HG03342 (cell line): Measurements from ENCODE around the gene DIP2C.
"Not testable (repeated sequence)": the region's sequence is repeated elsewhere in the genome, so short reads cannot be mapped to it uniquely, and the experiment has no call there.

Experiments used
- ATAC-seq: cut with Tn5 transposase; IDR thresholded peaks from one replicate; pipeline ENCODE4 v1.9.1; 2021; ENCODE audit warnings: mild to moderate bottlenecking, moderate library complexity; ENCODE audit not compliant: unreplicated experiment

Gene DIP2C

DNA sequence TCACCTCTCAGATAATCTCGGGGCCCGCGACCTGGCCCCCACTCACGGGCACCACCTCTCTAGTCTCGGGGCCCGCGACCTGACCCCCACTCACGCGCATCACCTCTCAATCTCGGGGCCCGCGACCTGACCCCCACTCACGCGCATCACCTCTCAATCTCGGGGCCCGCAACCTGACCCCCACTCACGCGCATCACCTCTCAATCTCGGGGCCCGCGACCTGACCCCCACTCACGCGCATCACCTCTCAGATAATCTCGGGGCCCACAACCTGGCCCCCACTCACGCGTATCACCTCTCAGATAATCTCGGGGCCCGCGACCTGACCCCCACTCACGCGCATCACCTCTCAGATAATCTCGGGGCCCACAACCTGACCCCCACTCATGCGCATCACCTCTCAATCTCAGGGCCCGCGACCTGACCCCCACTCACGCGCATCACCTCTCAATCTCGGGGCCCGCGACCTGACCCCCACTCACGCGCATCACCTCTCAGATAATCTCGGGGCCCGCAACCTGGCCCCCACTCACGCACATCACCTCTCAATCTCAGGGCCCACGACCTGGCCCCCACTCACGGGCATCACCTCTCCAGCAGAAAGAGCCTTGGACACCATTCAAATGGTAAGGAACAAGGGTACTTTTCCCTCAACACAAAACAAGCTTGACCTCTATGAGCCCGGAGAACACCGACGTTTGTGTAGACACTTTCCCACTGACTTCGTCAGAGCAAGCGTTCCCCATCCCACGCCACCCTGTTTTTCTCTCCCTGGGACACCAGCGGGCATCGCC, 104.8 kb downstream of the DIP2C start:
- not testable (repeated sequence) for ATAC-seq

DNA sequence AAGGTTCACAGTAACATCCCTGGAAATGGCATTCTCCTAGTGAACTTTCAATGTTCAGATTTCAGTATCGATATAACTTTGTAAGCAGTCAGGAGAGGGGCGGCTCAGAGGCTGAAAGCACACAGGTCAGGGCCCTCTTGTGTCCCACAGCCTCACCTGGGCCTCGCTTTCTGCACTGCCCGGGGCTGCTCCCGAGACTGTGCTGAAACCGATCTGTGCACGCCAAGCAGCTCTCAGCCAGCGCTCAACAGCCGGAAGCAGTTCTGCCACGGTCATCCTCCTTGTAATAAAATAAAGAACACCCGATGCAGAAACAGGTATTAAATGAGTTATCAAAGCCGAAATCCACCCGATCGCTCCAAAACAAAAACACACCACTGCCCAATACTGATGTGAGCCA, 106.0 kb downstream of the DIP2C start:
- ATAC-seq, result no peak

DNA sequence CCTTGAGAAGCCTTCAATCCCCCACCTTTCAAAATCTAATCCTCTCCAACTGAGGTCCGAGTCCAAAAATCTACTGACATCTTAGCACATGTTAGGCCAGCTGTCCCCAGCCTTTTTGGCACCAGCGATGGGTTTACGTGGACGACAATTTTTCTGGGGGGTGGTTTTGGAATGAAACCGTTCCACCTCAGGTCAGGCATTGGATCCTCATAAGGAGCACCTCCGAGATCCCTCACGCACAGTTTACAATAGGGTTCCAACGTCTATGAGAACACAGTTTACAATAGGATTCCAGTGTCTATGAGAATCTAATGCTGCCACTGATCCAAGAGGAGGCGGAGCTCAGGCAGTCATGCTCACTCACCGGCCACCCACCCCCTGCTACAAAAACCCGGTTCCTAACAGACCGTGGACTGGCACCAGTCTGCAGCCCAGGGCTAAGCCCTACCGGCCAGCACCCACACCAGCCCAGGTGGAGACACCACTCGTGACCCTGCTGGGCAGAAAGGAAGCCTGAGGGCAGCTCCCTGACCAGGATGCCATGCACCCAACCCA, 107.6 kb downstream of the DIP2C start:
- no peak for ATAC-seq

DNA sequence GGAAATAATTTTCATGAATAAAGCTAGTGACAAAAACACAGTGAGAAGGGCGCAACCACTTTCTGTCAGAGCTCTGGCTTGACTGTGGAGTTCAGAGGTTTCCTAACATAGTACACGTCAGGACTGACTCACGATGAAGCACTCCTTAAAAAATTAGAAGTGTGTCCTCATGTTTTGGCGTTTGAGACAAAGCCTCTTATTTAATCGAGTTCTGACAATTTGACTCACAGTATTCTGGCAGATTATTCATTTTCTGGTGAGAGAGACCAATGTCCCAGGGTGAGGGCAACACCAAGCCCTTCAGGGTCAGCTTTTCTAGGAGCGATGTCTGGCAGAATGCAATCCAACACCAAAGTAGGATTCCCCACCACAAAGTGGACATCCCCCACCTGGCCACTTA, 108.7 kb downstream of the DIP2C start:
- no peak for ATAC-seq

DNA sequence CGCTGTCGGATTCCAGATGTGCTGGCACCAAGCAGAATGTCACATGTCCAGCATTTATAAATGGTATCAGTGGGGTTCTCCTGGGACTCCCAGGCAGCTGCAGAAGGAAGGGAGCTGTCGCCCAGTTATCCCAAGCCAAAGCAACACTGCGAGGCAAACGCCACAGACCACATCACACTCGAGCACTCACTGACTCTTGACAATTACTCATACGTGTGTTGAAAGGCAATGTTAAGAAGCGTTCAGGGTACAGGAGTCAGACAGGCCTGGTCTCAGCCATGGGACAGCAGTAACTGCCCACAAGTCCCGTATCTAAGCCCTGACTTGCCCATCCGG, 113.4 kb downstream of the DIP2C start:
- ATAC-seq, result no peak

DNA sequence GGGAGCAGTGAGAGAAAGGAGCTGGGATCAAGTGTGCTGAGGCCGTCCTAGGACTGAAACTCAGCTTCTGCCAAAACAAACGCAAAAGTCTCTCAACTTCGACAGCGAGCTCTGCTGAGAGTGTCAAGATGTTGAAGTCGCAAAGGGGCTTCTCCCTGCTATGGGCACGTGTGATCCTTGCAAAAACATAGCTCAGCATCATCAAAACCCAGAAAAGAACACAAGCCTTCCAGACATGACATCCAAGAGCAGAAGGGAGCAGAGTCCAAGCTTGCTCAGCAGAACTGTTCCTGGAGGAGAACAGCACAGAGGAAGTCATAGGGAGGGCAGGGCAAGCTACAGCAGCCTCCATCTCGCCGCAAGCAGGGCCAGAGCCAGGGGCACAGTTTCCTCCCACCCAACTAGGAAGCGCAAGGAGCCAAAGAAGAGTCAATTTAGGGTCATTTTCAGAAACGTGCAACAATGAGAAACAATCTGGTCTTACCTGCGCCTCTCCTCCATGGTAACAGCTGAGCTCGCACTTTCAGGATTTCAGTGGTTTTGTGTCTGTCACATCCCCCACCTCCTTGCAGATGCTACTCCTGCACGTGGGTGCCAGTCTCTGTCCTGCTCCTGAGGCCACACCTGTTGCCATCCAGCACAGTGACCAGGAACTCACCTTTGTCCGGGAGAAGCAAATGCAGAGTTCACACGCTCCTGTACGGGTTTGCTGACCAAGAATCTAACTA, 113.9 kb downstream of the DIP2C start:
- no peak for ATAC-seq

DNA sequence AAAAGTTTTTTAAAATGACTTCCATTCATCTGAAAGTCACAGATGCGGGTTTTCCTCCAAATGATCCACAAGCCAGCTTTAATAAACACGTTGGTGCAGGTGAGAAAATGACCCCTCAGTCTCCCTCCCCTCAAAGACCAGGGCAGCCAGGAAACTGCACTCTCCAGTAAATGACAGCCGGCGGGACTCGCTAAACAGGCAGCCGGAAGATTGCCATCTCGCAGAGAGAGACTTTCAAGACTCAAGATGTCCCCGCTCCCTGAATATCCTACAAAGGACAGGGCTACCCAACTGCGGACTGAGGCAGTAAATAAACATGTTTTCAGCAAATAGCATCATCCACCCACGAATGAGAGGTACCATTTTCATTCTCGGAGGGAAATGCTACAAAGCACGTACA, 116.8 kb downstream of the DIP2C start:
- no peak for ATAC-seq

DNA sequence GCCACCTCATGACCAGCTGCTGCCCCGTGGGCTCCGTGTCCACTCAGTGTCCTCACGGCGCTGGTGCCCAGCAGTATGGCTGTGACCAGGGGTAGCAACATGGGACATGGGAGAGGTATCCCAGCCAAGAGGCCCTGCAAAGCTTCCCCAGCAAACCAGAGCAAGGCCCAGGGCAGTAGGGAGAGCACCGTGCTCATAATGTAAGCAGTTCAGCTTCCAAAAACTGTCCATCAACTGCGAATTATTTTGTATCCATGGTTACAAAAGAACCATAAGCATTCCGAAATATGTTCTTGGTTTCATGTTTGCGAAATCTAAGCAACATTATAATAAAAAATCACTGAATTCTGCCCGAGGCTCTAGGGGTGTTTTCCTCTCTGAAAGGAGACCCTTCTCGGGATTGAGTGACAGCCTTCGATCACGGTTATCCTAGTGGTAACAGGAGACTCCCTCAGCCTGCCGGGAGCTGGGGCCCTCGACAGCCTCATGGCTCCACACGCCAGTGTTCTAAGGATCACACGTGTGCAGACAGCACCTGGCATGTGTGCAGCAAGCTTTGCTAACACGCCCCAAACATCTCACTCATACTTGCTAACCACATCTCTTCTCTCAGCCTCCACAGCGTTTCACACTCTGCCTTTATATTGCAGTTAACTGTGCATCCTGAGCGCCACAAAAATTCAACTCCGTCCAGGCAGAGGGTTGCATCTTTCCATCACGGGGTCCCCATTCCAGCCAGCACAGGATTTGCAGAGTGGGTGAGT, 117.6 kb downstream of the DIP2C start:
- ATAC-seq, result no peak

DNA sequence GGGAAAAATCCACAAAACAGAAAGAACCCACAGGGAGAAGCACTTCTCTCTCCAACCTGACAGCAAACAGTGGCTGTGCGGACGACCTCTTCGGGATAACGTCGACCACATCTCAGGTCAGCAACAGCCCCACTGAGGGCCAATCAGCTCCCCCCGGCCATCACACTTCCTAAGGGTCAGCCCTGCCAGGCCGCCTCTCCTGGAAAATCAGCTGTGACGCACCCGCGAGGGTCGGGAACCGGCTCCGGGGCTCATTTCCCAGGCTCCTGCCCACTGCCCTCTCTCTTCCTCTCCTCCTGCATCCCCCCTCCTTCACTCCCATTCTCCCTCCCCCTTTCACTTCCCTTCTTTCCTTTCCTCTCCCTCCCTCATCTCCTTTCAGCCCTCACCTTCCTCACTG, 118.3 kb downstream of the DIP2C start:
- ATAC-seq, result no peak

DNA sequence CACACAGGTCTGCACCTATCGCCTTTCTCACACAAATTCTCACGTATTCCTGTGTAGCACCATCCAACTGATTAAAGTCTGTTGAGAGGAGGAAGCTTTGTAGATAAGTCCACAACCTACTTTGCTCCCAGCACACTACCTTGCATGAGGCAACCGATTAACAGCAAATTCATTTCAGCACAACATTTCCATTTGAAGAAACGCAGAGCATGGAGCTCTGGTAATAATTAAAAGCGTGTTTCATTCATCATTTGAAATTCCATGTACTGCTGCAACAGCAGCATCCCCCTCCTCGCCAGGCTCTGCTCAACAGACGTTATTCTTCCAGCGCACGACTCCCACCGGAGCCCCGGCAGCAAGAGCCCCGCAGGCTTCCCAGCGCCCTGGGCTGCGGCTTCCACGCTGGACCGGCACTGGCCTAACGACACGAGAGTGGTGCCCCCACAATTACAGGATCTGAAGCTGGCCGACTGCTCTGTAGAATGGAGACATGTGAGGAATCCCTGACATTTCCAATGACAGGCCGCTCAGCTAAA, 118.8 kb downstream of the DIP2C start:
- no peak for ATAC-seq

DNA sequence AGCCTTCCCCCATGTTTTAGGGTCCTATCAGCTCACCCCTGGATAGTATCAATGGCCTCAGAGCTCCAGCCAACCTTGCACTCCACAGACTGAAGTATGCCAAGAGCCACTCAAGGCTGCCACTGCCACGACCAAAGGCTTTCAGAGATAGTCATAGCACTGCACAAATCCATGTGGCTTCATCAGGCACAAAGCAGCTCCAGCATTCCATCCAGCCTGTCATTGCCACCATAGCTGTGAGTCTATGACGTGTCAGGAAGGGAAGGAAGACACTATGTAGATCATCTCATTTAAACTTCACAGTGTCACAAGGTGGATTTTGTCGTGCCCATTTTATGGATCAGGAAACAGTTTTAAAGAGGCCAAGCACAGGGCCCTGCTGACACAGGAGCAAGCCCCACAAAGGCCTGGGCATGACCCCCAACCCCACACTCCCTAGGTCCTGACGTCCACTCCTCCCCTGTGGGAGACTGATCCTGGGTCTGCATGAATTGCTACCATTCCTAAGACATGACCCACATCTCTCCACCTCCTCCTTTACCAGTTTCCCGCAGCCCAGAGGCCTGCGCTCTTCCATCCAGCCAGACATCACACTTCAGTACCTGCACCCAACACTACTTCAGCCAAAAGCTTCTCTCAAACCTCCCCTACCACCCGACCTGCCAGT, 119.4 kb downstream of the DIP2C start:
- ATAC-seq, result no peak

DNA sequence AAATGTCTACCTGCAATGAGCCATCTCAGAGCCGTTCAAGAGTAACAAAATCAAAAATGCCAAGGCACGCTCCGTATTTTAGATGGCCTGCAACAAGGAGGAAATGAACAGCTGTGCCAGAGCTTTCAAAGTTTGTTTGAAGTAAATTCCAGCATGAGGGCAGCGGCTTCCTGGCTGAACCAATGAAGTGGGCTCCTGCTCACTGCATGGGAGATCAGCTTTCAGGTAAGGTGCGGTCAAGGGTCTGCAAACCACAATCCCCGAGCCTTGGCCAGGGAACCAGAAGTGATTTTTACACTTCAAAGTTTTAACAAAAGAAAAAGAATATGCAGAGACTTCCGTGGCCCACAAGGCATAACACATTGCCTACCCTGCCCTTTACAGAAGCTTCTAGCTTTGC, 120.6 kb downstream of the DIP2C start:
- ATAC-seq, result no peak

DNA sequence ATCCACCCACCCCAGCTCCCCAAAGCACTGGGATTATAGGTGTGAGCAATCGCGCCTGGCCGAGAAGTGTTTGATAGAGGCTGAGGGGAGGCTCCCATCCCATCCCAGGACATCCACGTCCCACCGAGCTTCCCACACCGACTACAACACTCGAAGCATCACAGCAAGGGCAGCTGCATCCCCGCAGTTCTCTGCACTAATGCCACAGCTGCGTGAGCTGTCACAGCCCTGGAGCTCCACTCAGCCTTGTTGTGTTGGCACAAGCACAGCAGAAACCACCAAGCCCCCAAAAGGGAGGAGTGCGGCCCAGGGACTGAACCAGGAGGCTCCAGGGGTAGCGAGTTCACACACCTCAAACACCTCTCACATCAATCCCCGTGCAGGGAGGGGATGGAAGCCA, 121.6 kb downstream of the DIP2C start:
- ATAC-seq, result no peak

DNA sequence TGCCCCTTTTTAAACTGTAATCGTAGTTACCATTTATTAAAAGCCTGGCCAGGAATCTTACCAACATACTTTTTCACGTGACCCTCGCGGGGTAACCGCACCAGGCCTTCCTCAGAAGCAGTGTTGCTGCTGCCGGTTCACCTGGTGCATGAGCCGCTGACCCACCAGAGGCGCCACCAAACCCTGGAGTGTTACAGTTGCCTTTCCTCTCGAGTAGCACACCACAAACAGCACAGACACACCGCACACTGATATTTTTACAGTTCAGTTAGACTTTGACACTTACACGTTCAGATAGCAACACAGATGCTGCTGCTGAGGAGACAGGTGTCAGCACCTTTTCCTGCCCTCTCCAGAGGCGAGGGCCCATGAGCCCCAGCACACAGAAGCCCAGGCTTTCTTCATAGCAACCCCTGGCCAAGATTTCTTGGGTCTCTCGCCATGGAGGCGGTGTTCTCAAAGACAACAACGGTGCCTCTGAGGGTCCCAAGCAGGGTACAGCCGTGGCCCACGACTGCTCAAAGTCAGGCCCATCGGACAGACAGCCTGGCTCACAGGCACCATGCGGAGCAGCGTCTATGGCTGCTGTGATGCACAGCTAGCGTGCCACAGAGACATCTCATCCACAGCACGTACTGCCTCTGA, 123.1 kb downstream of the DIP2C start:
- ATAC-seq, result no peak

DNA sequence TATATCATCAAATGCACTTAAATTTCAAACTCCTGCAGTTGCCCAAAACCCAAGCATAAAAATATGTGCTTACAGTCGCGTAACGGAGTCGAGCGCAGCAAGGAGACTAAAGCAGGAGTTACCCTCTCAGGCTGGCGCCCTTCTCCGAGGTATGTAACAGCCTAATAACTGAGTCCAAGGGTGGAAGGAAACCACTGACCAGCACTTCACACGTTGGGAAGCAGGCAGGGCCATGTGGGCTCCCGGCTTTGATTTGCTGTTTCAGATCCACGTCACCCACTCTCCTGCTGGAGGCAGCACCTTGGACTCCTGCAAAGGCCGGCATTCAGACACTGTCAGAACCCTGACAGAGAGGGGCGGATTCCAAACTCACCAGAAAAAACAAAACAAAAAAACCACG, 123.8 kb downstream of the DIP2C start:
- no peak for ATAC-seq

DNA sequence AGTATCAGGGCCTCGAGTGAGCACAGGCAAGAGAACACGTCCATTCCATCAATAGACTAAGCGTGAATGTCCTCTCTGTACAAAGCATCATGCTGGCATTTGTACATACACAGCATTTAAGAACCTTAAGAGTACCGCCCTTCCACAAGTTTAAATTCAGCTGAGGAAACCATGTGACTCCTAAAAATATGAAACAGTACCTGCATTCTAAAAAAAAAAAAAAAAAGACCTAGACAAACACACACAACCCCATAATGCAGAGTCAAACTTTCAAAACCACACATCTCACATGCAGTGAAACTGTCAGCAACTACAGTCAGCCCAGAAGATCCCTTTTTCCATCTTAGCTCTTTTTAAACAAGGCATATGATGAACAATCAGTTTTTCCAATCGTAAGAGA, 124.3 kb downstream of the DIP2C start:
- ATAC-seq, result no peak

DNA sequence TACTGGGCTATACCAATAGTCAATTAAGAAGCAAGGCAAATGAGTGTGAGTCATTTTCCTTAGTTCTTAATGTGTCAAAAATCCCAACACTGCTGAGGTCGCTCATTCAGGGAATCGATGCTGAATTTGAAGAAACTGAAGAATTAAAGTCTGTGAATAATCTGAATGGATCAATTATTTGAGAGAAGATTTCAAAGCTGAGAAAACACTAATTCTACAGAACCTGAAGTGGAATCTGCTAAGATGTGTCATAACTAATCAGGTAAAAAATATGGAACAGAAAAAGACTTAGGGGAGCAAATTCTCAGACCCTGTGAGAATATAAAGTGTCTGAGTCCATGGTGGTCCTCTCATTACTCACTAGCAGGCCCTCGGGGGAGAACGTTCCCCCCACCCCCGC, 125.6 kb downstream of the DIP2C start:
- no peak for ATAC-seq

DNA sequence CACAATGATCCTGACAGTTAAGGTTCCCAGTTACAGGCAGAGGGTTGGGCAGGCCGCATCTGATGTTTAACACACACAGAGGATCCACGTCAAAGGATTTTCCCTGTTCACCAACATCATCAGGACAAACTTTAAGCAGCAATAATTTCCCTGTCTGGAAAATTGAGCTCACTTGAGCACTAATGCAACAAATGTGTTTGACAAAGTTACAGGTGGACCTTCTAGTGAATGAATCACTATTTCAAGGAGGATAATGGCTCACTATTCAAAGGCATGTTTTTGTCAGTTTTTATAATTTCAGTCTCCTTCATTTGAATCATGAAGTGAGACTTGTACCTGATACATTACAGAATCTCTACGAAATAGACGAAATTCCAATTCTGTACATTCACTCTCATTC, 127.3 kb downstream of the DIP2C start:
- no peak for ATAC-seq

DNA sequence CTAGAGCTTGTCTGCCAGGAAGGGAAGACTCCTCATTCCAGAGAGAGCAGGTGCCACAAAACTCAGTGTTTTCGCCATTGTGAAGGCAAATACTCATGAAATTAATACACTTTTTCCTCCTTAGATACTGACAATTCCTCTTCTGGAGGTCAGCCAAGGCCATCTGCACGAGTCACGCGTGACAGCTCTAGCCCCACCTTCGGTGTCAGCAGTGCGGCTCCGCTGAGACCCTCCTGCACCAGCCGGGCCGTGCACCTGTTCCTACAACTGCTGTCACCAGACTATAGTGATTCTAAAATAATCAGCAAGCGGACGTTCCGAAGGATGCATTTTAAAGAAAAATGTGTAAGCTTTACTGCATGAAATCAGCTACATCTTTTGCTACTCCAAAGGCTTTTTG, 127.7 kb downstream of the DIP2C start:
- no peak for ATAC-seq

DNA sequence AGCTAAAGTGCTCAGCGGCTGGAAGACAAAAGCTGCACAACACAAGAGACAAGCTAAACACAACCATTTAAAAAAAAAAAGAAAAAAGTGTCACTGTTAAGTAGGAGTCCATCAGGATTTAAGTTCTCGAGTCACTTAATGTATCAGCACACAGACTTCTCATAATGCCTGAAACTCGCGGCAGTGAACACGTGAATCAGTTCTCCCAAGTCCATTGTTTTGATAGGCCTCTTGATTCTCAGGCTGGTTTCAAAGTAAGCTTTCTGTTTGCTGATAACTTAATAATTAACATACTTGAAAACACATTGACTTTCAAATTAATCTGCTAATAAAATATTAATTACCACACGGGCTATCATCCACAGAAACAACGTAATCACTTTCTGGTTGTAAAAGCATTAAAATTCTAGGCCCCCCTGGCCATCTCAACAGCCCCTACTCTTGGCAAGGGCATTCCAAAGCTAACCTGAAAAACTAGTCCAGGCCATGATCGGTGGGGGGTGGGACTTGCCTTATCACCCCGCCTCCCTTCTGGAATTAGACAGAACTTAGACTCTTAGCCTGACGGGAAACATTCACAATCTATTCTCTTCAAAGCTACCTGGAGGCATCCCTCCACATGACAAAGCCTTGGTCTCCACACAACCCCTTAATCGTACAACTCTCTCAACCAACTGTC, 129.0 kb downstream of the DIP2C start:
- no peak for ATAC-seq
